NCI-H524 treated with DMSO at 0.1 percent for 48 hours (cell line): Measurements from ENCODE around the gene CMTM4.
"Not testable (repeated sequence)": the region's sequence is repeated elsewhere in the genome, so short reads cannot be mapped to it uniquely, and the experiment has no call there.

Experiments
- DNase-seq: peaks from one replicate; lab custom pipeline; 2025; lab: John Stamatoyannopoulos, UW

The CMTM4 gene

DNA sequence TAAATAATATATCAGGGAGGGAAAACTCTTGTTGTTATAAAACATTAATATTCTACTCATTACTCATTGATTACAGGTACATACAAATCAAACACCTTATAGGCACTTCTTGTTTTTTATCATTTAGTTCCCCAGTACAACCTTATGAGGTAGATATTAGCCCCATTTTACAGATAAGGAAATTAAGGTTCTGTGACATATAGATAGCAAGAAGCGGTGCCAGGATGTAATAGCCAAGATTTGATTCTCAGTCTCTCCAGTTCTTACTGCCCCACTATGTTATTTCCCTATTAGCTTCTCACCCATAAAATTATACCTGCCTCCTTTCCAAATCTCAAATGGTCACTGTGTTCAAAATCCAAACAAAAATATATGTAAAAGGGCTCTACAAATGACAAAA is 55.2 kb downstream of the CMTM4 start:
- no peak for DNase-seq

DNA sequence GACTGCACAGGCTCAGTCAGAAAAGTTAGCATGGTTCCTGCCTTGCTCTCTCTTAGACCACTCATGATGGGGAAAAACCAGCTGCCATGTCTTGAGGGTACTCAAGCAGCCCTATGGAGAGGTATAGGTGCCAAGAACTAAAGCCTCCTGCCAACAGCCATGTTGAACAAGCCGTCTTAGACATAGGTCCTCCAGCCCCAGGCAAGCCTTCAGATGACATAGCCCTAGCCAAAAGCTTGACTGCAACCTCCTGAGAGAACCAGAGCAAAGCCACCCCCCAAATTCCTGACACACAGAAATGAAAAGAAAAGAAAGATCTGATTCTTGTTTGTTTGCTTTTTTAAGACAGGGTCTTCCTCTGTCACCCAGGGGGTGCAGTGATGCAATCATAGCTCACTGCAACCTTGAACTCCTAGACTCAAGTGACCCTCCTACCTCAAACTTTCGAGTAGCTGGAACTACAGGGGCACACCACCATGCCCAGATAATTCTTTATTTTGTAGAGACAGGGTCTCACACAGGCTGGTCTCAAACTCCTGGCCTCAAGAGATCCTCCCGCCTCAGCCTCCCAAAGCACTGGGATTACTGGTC is 55.7 kb downstream of the CMTM4 start:
- DNase-seq = no peak

DNA sequence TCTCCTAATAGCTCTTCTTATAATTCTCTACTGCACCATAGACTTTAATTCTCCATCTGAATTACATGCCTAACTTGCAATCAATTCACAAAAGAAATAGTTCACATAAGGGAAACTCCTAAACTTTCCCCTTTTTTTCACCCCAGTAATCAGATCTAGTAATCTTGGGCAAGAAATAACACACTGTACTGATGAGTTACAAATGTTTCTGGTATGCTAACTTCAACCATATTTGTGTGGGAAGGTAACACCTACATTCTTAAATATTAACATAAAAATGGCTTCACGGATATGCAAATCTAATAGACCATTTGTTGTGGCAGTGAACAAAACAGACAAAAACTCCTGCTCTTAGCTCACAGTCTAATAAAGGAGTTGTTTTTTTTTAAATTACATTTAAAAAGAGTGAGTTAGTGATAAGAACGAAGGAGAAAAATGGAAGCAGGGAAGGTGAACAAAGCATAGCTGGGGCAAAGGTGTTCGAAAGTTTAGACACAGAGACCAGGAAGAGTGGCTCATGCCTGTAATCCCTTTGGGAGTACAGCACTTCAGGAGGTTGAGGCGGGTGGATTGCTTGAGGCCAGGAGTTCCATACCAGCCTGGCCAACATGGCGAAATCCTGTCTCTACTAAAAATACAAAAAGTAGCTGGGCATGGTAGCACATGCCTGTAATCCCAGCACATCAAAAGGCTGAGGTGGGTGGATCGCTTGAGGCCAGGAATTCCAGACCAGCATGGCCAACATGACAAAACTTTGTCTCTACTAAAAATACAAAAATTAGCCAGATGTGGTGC is 57.3 kb downstream of the CMTM4 start:
- DNase-seq = no peak

DNA sequence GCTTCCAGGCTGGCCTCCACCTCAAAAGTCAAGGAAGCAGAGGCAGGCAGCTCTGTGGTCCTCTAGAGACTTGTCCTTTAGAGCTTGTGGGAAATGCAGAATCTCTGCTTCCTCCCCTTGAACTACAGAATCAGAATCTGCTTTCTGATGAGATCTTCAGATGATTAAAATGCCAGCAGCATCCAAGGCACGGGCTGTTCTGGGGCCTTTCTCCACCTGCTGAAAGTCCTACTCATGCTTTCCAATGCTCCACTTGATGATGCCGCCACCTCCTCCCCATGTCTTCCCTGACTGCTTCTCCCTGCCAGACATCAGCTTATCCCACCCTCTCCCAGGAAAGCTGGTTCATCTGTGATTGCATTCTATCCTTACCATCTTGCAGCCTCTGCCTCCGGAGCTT is 58.7 kb downstream of the CMTM4 start:
- no peak for DNase-seq

DNA sequence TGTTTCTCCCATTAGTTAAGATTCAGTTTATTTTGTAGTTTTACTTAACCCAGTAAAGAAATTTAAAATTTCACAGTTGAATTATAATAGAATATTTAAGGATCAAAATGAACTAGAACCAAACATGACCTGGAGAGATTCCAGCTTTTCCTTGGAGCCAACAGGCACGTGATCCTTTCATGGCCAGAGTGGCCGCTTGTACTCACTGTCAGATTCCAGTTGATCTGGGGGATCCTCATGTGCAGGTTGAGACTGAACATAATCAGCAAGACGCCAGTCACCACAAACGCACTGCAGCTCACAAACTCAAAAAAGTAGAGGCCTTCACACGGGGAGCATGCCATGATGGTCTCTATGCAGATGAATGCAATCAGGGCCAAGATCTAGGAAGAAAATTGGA is 60.3 kb downstream of the CMTM4 start:
- DNase-seq = no peak

DNA sequence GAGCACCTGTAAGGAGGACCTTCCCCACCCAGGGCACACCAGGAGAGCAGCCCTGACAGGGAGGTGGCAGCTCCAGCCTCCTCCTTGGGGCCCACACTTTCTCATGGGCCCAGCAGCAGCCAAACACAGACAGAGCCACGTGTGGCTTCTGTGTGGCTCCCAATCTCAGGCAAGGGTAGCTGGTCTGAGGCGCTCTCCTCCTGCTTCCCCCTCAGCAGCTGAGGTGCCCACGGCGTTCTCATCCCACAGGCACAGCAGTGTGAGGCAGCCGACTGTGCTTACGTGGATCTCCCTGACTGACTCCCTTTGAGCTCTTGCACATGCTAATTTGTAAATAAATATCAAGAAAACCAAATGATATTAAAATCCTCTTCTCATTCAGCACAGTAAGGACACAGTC is 61.1 kb downstream of the CMTM4 start:
- no peak for DNase-seq

DNA sequence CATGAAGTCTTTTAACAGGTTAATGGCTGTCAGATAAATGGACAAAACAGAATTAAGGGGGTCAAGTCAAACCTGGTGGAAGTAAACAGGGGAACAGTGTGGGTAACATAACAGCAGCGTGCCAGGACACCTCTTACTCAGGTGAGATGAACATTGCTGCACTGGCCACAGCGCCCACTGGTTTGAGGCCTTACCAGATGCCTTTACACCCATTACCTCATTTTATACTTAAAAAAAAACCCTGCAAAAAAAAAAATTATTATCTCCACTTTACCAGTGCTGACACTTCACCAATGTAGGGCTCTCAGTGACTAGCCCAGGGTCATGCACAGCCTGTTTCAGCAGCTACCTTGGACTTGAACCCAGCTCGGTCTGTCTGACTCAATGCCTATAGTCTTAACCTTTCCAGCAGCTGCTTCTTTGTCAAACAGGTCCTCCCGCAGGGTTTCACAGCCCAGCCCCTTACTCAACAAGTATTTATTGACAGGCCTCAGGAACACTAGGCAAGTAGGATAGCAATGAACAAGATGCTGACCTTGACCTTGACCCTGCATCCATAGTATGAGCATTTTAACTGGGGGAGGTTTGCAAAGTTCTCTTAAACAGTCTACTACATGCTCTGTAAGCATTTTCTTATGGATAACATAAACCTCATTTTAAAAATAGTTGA is 61.9 kb downstream of the CMTM4 start:
- DNase-seq = no peak

DNA sequence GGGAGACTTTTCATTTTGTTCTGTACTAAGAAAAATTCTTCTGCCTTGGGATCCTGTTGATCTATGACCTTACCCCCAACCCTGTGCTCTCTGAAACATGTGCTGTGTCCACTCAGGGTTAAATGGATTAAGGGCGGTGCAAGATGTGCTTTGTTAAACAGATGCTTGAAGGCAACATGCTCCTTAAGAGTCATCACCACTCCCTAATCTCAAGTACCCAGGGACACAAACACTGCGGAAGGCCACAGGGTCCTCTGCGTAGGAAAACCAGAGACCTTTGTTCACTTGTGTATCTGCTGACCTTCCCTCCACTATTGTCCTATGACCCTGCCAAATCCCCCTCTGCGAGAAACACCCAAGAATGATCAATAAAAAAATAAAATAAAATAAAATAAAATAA is 65.0 kb downstream of the CMTM4 start:
- not testable (repeated sequence) for DNase-seq

DNA sequence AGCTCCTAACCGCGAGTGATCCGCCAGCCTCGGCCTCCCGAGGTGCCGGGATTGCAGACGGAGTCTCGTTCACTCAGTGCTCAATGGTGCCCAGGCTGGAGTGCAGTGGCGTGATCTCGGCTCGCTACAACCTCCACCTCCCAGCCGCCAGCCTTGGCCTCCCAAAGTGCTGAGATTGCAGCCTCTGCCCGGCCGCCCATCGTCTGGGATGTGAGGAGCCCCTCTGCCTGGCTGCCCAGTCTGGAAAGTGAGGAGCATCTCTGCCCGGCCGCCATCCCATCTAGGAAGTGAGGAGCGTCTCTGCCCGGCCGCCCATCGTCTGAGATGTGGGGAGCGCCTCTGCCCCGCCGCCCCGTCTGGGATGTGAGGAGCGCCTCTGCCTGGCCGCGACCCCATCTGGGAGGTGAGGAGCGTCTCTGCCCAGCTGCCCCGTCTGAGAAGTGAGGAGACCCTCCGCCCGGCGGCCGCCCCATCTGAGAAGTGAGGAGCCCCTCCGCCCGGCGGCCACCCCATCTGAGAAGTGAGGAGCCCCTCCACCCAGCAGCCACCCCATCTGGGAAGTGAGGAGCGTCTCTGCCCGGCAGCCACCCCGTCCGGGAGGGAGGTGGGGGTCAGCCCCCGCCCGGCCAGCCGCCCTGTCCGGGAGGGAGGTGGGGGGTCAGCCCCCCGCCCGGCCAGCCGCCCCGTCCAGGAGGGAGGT is 65.8 kb downstream of the CMTM4 start:
- DNase-seq = not testable (repeated sequence)

DNA sequence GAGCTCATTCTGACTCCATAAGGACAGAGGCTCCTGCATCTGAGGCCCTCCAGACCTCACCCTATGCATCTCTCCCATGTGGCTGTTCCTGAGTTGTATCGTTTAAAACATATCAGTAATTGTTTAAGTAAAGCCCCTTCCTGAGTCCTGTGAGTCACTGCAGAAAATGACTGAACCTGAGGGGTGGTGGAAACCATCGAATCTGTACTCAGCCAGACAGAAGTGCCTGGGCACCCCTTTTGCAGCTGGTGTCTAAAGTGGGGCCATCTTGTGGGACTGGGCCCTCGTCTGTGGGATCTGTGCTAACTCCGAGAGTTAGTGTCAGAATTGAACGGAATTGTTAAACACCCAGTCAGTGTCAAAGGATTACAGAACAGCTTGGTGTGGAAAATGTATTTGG is 66.7 kb downstream of the CMTM4 start:
- no peak for DNase-seq

DNA sequence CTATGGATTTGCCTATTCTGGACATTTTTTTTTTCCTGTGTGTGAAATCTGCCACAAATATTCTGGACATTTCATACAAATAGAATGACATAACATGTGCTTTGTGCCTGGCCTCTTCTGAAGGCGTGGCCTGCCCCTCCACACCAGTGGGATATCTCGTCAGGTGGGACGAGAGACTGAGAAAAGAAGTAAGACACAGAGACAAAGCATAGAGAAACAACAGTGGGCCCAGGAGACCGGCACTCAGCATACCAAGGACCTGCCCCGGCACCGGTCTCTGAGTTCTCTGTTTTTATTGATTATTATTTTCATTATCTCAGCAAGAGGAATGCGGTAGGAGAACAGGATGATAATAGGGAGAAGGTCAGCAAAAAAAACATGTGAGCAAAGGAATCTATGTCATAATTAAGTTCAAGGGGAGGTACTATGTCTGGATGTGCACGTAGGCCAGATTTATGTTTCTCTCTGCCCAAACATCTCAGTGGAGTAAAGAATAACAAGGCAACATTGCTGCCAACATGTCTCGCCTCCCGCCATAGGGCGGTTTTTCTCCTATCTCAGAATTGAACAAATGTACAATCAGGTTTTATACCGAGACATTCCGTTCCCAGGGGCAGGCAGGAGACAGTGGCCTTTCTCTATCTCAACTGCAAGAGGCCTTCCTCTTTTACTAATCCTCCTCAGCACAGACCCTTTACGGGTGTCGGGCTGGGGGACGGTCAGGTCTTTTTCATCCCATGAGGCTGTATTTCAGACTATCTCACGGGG is 68.7 kb downstream of the CMTM4 start:
- not testable (repeated sequence) for DNase-seq

DNA sequence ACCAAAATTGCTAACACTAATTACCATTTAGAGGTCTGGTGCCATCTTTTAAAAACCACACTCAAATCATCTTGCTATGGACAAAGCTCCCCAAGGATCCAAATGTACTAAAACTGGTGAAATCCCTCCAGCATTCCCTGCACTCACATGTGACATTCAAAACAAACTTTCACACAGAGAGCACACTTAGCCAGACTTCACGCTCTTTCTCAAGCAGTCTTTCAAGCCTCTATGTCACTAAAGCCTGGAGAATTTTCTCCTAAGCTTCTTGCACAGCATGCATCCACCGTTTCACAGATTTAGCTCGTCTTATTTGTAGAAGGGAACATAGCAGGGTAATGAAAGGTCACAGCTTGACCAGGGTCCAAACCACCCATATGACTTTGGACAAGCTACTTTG is 72.8 kb downstream of the CMTM4 start:
- no peak for DNase-seq

DNA sequence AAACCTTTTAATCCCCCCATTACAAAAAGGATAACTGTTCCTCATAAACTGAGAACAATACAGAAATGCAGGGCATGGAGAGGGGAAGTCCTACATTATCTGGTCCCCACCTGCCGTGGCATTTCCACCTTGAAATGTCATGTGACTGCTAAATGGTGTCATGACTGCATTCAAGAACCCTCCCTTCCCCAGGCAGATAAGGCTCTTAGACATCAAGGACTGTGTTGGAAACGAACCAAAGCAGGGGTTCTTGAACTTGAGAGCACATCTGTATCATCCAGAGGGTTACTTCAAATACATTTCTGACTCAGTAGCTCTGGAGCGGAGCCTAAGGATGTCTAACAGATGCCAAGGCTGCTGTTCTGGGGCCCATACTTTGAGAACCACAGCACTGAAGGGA is 73.7 kb downstream of the CMTM4 start:
- no peak for DNase-seq

DNA sequence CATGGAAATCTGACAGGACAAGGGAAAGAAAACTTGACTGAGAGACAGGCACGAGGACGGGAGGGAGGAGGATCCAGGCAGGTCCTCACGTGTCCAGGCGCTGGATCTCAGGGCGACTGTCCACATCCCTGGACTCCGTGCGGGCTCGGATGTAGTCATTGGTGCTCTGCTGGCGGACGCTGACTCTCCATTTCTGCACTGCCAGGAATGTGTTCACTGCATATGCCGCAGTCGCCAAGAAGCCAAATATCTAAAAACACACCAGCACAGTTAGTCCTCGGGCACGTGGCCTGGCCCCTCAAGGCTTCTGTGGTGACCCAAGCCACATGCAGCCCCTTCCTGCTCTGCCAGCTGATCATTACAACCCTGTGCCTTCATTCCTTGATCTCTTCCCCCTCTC is 74.6 kb downstream of the CMTM4 start:
- no peak for DNase-seq

DNA sequence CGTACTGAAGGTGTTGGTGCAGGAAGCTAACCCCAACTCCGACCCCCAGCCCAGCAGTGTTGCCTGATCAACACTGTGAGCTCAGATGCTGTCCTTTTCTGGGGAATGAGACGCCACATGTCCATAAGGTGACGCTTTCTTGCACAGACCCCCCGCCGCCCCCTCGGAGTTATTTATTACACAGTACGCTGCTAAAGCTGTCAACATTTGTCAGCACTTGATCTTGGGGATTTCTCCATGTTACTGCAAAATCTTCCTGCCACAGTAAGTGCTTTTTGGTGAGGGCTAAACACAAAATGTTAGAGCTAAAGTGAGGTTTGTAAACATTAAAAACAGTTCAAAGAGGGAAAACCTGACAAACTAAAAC is 76.1 kb downstream of the CMTM4 start:
- no peak for DNase-seq

DNA sequence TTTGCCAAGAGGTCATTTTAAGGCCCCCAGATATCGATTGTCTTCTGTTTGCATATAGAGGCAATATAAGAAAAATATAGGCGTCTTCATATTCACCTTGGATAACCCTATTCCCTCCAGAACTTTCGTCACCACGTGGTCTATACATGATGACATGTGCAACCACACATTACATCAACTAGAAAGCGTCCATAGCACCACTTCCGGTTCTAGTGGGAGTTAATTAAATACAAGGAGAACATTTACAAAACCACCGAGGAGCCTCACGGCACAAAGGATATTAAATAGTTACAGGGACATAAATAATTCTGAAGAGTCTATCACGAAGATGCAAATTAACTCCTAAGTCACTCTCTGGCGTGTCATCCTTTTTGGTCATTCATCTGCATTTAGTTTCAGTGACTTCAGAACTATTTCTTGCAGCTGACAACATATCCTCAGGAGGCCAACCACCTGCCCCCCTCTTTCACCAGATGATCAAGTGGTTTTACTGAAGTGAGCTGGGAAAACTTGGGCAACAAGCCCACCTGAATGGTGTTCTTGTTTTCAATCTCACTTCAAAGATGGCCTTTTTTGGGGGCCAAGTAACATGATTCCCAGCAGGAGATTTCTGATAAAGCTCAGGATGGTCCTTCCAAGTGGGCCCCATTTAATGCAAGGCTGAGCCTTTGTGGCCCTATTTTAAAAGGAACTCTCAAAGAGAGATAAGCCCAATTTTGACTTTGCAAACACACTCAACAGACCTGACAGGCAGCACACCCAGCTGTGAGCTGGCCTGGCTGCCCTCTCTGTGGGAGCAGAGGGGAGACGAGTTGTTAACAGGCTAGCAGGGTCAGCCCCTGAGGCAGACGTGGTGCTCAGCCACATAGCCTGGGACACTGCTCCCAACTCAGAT is 76.8 kb downstream of the CMTM4 start:
- DNase-seq = no peak

DNA sequence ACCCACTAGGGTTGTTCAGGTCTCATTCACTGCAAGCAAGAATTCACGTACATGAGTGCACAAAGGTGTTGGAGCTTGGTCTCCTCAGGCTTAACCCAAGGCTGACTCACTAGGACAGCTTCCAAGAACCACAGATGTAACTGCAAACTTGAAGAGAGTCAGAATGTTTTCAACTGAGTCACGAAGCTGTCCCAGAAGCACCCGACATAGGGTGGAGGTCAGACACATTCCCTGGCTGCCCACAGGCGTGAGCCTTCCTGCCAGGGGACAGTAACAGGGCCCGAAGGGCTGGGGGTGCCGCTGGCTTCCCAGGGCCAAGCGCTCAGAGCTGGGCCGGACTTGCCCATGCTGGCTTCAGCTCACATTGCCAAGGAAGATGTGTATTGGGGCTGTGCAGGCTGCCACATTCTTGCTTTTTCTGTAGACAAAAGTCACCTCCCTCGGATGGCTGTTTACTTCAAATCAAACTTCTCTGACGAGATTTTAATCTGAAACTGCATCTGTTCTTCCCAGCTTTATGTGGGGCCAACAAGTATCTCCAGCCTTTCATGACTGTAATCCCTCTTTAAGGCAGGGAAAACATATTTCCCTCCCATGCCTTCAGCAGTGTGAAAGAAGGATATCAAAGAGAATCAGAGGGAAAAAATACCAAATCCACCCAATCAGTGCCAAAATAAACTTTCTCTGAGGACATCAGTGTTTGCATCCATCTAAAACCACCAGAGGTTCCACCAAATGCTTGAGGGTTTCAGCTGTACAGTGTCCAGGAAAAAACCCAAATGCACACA is 77.8 kb downstream of the CMTM4 start:
- DNase-seq = no peak

DNA sequence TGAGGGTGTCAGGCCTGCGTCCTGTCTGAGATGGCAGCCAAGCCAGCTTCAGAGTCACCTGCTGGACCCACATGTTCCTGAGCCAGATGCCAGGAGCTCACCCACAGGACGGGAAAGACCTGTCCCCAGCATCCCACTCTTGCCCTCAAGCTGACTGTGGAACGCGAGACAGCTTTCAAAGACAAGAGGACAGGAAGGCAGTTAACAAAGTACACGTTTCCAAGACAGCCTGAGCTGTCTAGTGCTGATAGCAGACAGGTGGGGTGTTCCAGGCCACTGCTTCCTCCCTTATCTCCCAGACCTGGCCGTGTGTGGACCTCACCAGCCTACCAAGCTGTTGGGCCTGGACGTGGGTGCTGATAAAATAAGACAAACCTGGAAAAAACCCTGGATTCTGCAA is 78.8 kb downstream of the CMTM4 start:
- DNase-seq = no peak

DNA sequence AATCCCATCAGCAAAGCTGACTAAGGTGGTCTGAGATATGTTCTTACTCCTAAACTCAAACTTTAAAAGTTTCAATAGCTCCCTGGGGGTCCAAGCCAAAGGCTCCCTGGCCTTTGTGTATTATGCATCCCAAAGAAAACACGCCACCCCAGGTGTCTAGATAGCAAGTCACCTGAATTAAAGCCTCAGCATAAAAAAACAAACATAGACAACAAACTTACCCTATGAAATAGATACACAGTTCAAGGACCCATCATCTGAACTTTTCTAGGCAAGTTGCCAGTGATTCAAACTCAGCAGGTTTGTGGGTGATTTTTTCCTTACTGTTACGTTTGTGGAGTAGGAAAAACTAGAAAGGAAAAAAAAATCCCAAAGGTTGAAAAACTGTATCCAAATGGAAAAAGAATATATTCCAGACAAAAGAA is 79.5 kb downstream of the CMTM4 start:
- DNase-seq = no peak

DNA sequence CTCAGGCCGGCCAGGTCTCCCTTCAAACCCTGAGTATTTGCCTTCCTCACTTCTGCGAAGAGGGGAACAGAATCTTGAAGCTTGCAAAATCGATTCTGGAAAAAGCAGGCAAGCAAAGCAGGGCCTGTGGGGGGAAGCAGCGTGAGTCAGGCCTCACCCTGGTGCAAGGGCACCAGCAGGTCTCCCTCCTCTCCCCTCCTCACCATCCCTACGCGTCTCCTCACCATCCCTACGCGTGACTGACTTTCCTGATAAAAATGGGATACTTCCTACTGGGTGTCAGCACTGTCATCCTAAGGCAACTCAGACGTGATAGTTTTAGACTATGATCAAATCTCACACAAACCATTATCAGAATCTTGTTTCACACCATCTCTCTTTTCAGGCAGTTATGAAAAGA is 80.0 kb downstream of the CMTM4 start:
- DNase-seq = no peak
